Progenitor cell of endocrine pancreas (in vitro differentiated cells): ENCODE measurements around the gene THSD7A. TPM values are rescaled to one million over a fixed set of nuclear protein-coding genes. Genes with fewer than 3 reads are reported as not detected.

Experiments
- DNase-seq: peaks from one replicate; pipeline ENCODE4 v3.0.0; 2021; ENCODE audit warnings: low spot score; ENCODE audit not compliant: unreplicated experiment
- H3K27ac Mint-ChIP-seq: 2 replicates; pipeline ENCODE4 v1.8.0; 2021; ENCODE audit warnings: mild to moderate bottlenecking, moderate library complexity, mixed read lengths
- H3K27me3 Mint-ChIP-seq: 2 replicates; pipeline ENCODE4 v1.8.0; 2021; ENCODE audit warnings: mixed read lengths
- H3K36me3 Mint-ChIP-seq: 2 replicates; pipeline ENCODE4 v1.8.0; 2022; ENCODE audit warnings: mixed read lengths; ENCODE audit not compliant: insufficient read depth
- H3K4me1 Mint-ChIP-seq: 2 replicates; pipeline ENCODE4 v1.8.0; 2021; ENCODE audit warnings: low read depth, mixed read lengths
- H3K4me3 Mint-ChIP-seq: 2 replicates; pipeline ENCODE4 v1.8.0; 2021; ENCODE audit warnings: low read depth, mild to moderate bottlenecking, moderate library complexity, mixed read lengths
- H3K9me3 Mint-ChIP-seq: 2 replicates; pipeline ENCODE4 v1.8.0; 2021; ENCODE audit warnings: low read depth, mixed read lengths
- CTCF ChIP-seq: fragments of 200-600 bp; sonication (generic); IDR thresholded peaks from one replicate; pipeline ENCODE4 v1.5.0; 2021; ENCODE audit warnings: antibody characterized with exemption, mild to moderate bottlenecking; ENCODE audit not compliant: unreplicated experiment
- total RNA-seq: library from RNA; stranded (reverse); gene quantifications from 2 replicates; pipeline ENCODE4 v1.2.1, GENCODE V29; 2021

The THSD7A gene
- total RNA-seq, 1 donor from 2014 or later = 4.7 TPM

GRCh38 chr7:11743016-11743415 is 89.0 kb downstream of the THSD7A start:
- Mint-ChIP-seq H3K27me3 (peaks cover 6% of the 10 kb centered on the region), H3K4me1 (peaks cover 11% of the 10 kb centered on the region)
- DNase-seq = no peak

DNA sequence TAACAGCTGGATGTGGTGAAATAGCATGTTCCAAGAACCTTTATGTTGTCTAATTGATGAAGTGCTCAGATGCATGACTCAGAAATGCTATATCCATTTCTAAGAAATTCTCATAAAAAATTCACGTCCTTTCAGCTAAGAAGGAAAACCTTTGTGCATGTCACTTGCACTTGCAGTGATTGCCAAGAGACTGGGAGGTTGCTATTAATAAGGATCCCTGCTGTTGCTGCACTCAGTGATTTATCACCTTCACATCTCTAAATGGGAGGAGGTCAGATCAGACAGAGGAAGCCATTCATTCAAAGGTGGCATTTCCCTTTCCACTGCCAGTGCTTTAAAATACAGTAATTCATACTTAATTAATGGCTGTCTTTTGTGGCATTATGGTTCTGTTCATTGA is 89.5 kb downstream of the THSD7A start:
- Mint-ChIP-seq H3K36me3 (no peaks in the 10 kb centered on the region), H3K27me3 (peaks cover 6% of the 10 kb centered on the region), H3K27ac (no peak overlapping the region), H3K9me3 (peaks cover 4% of the 10 kb centered on the region), H3K4me1 (peaks cover 11% of the 10 kb centered on the region), H3K4me3 (no peak overlapping the region)
- no peak for DNase-seq
- TF ChIP-seq CTCF = no peak

More at GRCh38 chr7:11743016-11743415, 89.0 kb downstream of the THSD7A start:
- no peak for TF ChIP-seq CTCF
- Mint-ChIP-seq H3K36me3 (no peaks in the 10 kb centered on the region), H3K9me3 (peaks cover 4% of the 10 kb centered on the region), H3K4me3 (no peak overlapping the region), H3K27ac (no peak overlapping the region)

DNA sequence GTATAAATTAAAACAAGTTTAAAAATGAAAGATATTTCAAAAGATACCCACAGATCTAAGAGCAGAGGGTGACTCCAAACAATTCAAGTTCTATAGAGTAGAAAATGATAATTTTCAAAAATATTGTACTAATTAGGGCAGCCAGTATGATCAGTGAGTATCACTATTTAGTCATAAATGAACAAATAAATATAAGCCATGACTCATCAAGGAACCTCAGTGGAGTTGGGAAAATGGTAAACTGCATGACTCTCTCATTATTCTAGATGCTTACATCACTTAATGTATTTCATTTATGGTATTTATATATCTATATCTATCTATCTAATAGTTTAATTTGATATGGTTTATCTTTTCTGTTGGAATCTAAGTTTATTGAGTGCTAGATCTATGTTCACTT is 94.3 kb downstream of the THSD7A start:
- H3K9me3 Mint-ChIP-seq = no peaks in the 10 kb centered on the region
- H3K27me3 Mint-ChIP-seq = peaks cover 6% of the 10 kb centered on the region
- H3K4me1 Mint-ChIP-seq = peaks cover 7% of the 10 kb centered on the region
- TF ChIP-seq CTCF = no peak
- H3K36me3 Mint-ChIP-seq = no peaks in the 10 kb centered on the region
- DNase-seq = no peak
- H3K27ac Mint-ChIP-seq = no peak overlapping the region
- H3K4me3 Mint-ChIP-seq = no peak overlapping the region

DNA sequence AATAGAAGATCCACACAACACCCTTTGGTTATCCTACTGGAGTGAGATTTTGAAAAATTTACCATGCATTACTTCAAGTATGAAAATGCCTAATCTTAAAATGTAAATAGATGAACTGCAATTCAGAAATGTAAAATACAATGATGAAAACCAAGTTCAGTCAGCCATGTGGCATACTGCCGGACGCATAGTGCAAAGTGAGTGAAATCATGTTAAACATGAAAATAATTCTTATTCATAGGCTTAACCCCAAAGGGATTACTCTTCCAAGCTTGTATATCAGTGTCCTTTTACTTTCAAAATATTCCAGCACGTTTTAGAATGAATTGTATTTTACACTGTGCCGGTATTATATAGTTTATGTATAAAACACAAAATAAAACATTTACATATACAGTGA is 99.8 kb downstream of the THSD7A start:
- H3K4me1 Mint-ChIP-seq = peaks cover 6% of the 10 kb centered on the region
- H3K27ac Mint-ChIP-seq = no peak overlapping the region
- no peaks in the 10 kb centered on the region for H3K36me3 Mint-ChIP-seq
- H3K9me3 Mint-ChIP-seq = no peaks in the 10 kb centered on the region
- no peak overlapping the region for H3K4me3 Mint-ChIP-seq
- no peak for TF ChIP-seq CTCF
- H3K27me3 Mint-ChIP-seq = no peaks in the 10 kb centered on the region
- DNase-seq = no peak

DNA sequence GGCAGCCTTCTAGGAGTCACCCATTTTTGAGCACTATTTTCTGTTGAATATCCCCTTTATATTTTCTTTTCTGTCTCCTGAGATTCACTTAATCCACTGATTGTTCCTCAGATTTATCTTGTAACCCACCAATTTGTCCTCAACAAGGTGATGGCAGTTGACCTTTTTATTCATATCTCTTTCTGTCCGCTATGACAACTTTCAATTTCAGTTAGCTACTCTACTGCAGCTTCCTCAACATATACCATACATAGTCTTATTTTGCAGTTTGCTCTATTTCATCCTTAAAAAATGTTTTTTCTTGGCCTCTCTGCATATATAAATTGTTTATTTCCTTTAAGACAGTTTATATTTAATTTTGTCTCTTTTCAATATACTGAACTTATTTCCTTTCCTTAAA is 101.3 kb downstream of the THSD7A start:
- Mint-ChIP-seq H3K36me3 (no peaks in the 10 kb centered on the region), H3K4me3 (no peak overlapping the region), H3K27ac (no peak overlapping the region), H3K9me3 (no peaks in the 10 kb centered on the region), H3K27me3 (no peaks in the 10 kb centered on the region), H3K4me1 (peaks cover 6% of the 10 kb centered on the region)
- DNase-seq = no peak
- TF ChIP-seq CTCF = no peak
